Ramos (cell line): ENCODE data around the gene TRIM40.
"Not testable (repeated sequence)": the region's sequence is repeated elsewhere in the genome, so short reads cannot be mapped to it uniquely, and the experiment has no call there.

ENCODE experiments used
- in situ Hi-C: fragments of 300-500 bp; cut with MboI; formaldehyde crosslinking; loops from one replicate; pipeline ENCODE4 v1.14.3; 2022; ENCODE audit warnings: low sequenced_read_pairs; ENCODE audit not compliant: unreplicated experiment

TRIM40 gene

GRCh38 chr6:30113003-30113759, 22.8 kb upstream of the TRIM40 start, which contains the start of gene TRIM31:
Gene TRIM31, minus strand, starts transcription at chr6:30113090. Its CDS starts 285 bp downstream, at chr6:30112805.
- in situ Hi-C loops = no loop called here

GRCh38 chr6:30113841-30114240, 22.1 kb upstream of the TRIM40 start:
- in situ Hi-C loops = no loop called here

- in situ Hi-C loops = no loop called here
Measured at GRCh38 chr6:30116724-30117123, 19.2 kb upstream of the TRIM40 start.

GRCh38 chr6:30118691-30119090, 17.2 kb upstream of the TRIM40 start:
- in situ Hi-C loops = not testable (repeated sequence)

GRCh38 chr6:30121446-30122366, 14.2 kb upstream of the TRIM40 start:
- in situ Hi-C loops = no loop called here

GRCh38 chr6:30122515-30122914, 13.4 kb upstream of the TRIM40 start:
- in situ Hi-C loops = no loop called here

GRCh38 chr6:30127238-30128093, 8.5 kb upstream of the TRIM40 start:
- in situ Hi-C loops = no loop called here

- in situ Hi-C loops = no loop called here
Measured at GRCh38 chr6:30129265-30130178, 6.4 kb upstream of the TRIM40 start.

- in situ Hi-C loops = no loop called here
Measured at GRCh38 chr6:30130179-30130679, 5.7 kb upstream of the TRIM40 start.

GRCh38 chr6:30130887-30131862, 4.8 kb upstream of the TRIM40 start:
- in situ Hi-C loops = no loop called here

- in situ Hi-C loops = no loop called here
Measured at GRCh38 chr6:30131947-30132497, 3.9 kb upstream of the TRIM40 start.

- in situ Hi-C loops = no loop called here
Measured at GRCh38 chr6:30135147-30135546, 793 bp upstream of the TRIM40 start.

- in situ Hi-C loops = no loop called here
Measured at GRCh38 chr6:30136570-30137286, 788 bp downstream of the TRIM40 start.

- in situ Hi-C loops = not testable (repeated sequence)
Measured at GRCh38 chr6:30140240-30140639, 4.3 kb downstream of the TRIM40 start.

GRCh38 chr6:30142665-30143064, 6.7 kb downstream of the TRIM40 start:
- in situ Hi-C loops = no loop called here

- in situ Hi-C loops = no loop called here
Measured at GRCh38 chr6:30143780-30144179, 7.8 kb downstream of the TRIM40 start.

GRCh38 chr6:30144811-30145210, 8.9 kb downstream of the TRIM40 start:
- in situ Hi-C loops = no loop called here
